HG03558 (cell line): ENCODE results near the gene NDUFAF8.

Experiments used
- ATAC-seq: cut with Tn5 transposase; IDR thresholded peaks from one replicate; pipeline ENCODE4 v1.9.1; 2021; ENCODE audit warnings: moderate number of reproducible peaks; ENCODE audit not compliant: unreplicated experiment; ENCODE audit errors: extremely low read depth

The NDUFAF8 gene

DNA sequence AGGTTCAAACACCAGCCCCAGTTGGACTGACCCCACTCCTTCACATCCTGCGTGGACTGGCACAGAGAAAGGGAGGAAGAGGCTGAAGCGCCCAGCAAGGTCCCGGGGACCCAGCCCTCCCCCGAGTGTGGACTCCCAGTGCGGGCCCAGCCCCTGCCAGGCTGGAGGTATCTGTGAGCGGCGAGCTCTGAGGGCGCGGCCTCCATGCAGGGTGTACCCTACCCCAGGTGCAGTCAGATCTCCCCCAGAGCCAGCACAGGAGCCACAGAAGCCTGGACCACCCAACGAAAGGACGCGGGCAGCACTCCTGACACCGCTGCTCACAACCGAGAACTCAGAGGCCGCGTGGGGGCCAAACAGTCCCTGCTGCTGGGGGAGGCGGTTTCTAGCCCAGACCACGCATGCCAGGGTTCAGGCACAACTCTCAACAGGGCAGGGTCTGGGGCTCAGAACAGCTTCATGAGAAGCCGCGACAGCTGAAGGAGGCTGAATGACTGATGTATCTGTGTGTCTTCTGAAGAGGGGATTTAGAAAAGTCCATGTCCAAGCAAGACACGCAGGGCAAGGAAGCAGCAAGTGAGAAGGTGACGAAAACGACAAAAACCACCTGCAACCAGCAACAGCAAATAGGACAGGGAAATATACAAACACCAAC, 47.5 kb downstream of the NDUFAF8 start:
- no peak for ATAC-seq

GRCh38 chr17:81287152-81287551, 48.0 kb downstream of the NDUFAF8 start:
- ATAC-seq: no peak

- no peak for ATAC-seq
These were observed 48.8 kb downstream of the NDUFAF8 start for GRCh38 chr17:81287741-81288430.

DNA sequence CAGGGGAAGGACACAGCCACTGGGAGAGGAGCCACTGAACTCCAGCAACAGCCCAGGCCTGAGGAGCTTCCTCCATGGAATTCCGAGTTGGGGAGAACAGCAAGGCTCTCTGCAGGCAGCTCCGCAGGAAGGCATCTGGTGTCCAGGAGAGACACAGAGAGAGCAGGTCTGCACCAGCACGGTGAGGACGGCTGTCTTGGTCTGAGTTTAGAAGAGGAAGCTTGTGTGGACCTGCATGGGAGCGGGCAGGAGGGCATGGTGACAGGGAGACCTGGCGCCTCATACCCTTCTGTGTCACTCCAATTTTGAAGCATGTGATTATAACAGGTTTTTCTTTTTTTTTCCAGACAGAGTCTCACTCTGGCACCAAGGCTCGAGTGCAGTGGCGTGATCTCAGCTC, 49.6 kb downstream of the NDUFAF8 start:
- ATAC-seq: no peak

DNA sequence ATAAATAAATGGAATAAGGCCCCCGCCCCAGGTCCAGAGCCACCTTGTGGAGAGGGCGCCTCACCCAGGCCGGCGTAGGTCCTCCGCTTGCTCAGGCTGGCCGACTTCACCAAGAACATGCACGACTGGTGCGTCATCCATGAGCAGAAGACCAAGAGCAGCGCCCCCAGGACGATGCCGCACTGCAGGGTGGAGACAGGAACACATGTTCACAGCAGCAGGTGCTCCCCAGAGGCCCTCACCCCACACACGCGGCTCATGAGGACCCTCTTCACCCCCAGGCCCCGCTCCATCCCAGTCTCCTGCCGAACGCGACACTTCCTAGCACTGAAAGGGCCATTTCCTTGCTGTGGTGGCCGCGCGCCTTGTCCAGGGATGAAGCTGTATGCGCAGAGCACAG, 50.5 kb downstream of the NDUFAF8 start:
- ATAC-seq: no peak

DNA sequence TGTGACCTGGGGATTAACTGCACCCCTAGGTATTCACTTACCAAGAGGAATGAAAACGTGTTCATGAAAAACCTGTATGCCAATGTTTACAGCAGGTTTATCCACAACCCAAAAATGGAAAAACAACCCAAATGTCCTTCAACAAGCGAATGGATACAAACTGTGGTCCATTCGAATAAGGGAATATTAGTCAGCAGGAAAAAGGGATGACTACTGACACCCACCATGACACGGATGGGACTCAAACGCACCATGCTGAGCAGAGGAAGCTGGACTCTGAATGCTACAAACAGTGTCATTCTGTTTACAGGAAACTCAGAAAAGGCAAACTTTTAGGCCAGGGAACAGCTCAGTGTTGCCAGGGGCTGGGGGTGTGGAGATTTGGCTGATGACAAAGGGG, 51.1 kb downstream of the NDUFAF8 start:
- no peak for ATAC-seq
